ENCODE results near the gene SYT3. TPM values are rescaled to one million over a fixed set of nuclear protein-coding genes. Genes with fewer than 3 reads are reported as not detected.

The SYT3 gene
- total and polyA plus RNA-seq, 2 of the 13 experiments (the other 11 are each of a cell fraction or from before 2014, with no cell fraction given) = not detected

- H3K4me1 ChIP-seq (ENCODE audit: insufficient read depth, low read length) = no peaks in the 10 kb centered on the region
- no peaks in the 10 kb centered on the region for H3K9me3 ChIP-seq (ENCODE audit: low read length)
- intact Hi-C loops (cut with micrococcal nuclease; ENCODE audit: unreplicated experiment) (no loop called here), in situ Hi-C loops (cut with HindIII; ENCODE audit: extremely low pct_ligation_motif_present, low pct_unique_long_range_greater_than_20kb) (no loop called here)
- FAIRE-seq = no peak
- H3K79me2 ChIP-seq (ENCODE audit: insufficient read depth, low read length) = no peaks in the 10 kb centered on the region
- H3K27me3 ChIP-seq (ENCODE audit: control insufficient read depth in 1 of 2, insufficient read depth in 2 of 2, low read length in 2 of 2) = peaks cover 0 to 5% of the 10 kb centered on the region in 2 experiments; a peak in 2 of 5 replicates
- no peak for ATAC-seq
- POLR2A ChIA-PET = no interaction called here
- CTCF ChIA-PET (ENCODE audit: low intra/inter-chr PET ratio, low total read pairs) = no interaction called here
- no peak for DNase-seq (ENCODE audit: low spot score)
- no peaks in the 10 kb centered on the region for H4K20me1 ChIP-seq (ENCODE audit: insufficient read depth, low read length)
- H3K4me3 ChIP-seq (replicated peaks in 1 of 3; ENCODE audit: insufficient read depth in 1 of 3, low read depth in 2 of 3, low read length in 3 of 3) = no peak overlapping the region
- no peak overlapping the region for H3K27ac ChIP-seq (ENCODE audit: extremely low read length, insufficient read depth, low read length)
- TF ChIP-seq SP1 (IDR thresholded peaks at IDR 0.05) (no peak), SP1 (CRISPR knock-in tag; IDR thresholded peaks at IDR 0.05) (no peak), ATF4 (CRISPR knock-in tag; IDR thresholded peaks at IDR 0.05) (no peak), ZNF580 (CRISPR knock-in tag; IDR thresholded peaks at IDR 0.05; ENCODE audit: borderline replicate concordance, low read depth) (no peak), SRF (IDR thresholded peaks at IDR 0.05; ENCODE audit: low read depth, low read length) (no peak), PLRG1 (conservative IDR thresholded peaks at IDR 0.05) (no peak), FOXO1 (CRISPR knock-in tag; IDR thresholded peaks at IDR 0.05) (no peak), ZNF124 (CRISPR knock-in tag; IDR thresholded peaks at IDR 0.05) (no peak)
- TF ChIP-seq, protein P1, sequence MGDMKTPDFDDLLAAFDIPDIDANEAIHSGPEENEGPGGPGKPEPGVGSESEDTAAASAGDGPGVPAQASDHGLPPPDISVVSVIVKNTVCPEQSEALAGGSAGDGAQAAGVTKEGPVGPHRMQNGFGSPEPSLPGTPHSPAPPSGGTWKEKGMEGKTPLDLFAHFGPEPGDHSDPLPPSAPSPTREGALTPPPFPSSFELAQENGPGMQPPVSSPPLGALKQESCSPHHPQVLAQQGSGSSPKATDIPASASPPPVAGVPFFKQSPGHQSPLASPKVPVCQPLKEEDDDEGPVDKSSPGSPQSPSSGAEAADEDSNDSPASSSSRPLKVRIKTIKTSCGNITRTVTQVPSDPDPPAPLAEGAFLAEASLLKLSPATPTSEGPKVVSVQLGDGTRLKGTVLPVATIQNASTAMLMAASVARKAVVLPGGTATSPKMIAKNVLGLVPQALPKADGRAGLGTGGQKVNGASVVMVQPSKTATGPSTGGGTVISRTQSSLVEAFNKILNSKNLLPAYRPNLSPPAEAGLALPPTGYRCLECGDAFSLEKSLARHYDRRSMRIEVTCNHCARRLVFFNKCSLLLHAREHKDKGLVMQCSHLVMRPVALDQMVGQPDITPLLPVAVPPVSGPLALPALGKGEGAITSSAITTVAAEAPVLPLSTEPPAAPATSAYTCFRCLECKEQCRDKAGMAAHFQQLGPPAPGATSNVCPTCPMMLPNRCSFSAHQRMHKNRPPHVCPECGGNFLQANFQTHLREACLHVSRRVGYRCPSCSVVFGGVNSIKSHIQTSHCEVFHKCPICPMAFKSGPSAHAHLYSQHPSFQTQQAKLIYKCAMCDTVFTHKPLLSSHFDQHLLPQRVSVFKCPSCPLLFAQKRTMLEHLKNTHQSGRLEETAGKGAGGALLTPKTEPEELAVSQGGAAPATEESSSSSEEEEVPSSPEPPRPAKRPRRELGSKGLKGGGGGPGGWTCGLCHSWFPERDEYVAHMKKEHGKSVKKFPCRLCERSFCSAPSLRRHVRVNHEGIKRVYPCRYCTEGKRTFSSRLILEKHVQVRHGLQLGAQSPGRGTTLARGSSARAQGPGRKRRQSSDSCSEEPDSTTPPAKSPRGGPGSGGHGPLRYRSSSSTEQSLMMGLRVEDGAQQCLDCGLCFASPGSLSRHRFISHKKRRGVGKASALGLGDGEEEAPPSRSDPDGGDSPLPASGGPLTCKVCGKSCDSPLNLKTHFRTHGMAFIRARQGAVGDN (CRISPR knock-in tag; IDR thresholded peaks at IDR 0.05) = no peak
- no peak overlapping the region for H2AFZ ChIP-seq (ENCODE audit: low read length)
- H3K9ac ChIP-seq (ENCODE audit: insufficient read depth, low read depth, low read length) = no peak overlapping the region
- no peak overlapping the region for H3K4me2 ChIP-seq (ENCODE audit: low read depth, low read length)
- WGBS (ENCODE audit: low lambda C conversion rate) = 25% methylated on average over 6 of the region's 6 CpGs
- H3K36me3 ChIP-seq (replicated peaks in 1 of 2; ENCODE audit: control insufficient read depth in 1 of 2, insufficient read depth in 2 of 2, low read length in 2 of 2) = no peaks in the 10 kb centered on the region
- BruUV-seq (replicated peaks) = no TSS peak
Measured at GRCh38 chr19:50645107-50645506, 5.4 kb upstream of the SYT3 start.

Measured in HepG2 (cell line).